Osteoblast (primary cell): Measurements from ENCODE around the gene SLC16A13. TPM values are rescaled to one million over a fixed set of nuclear protein-coding genes. Genes with fewer than 3 reads are reported as not detected.

Experiments used
- DNase-seq: peaks from one replicate; pipeline ENCODE4 v3.0.0; 2011; ENCODE audit warnings: low spot score, mixed read lengths; ENCODE audit not compliant: insufficient read length; ENCODE audit errors: missing footprints
- H2AFZ ChIP-seq: 2 replicates; pipeline ENCODE4 v1.6.0; 2011; ENCODE audit warnings: mild to moderate bottlenecking, low read length
- H3K27ac ChIP-seq: 2 replicates; pipeline ENCODE4 v1.5.1; 2011; ENCODE audit warnings: mild to moderate bottlenecking, low read depth, low read length, moderate library complexity
- H3K27me3 ChIP-seq: 2 replicates; pipeline ENCODE4 v1.6.0; 2012; ENCODE audit warnings: mild to moderate bottlenecking, control low read depth, inconsistent platforms, low read length, moderate library complexity; ENCODE audit not compliant: insufficient read depth
- H3K36me3 ChIP-seq: 2 replicates; pipeline ENCODE4 v1.5.1; 2011; ENCODE audit warnings: mild to moderate bottlenecking, low read length, control low read depth, moderate library complexity; ENCODE audit not compliant: insufficient read depth
- H3K4me1 ChIP-seq: 2 replicates; pipeline ENCODE4 v1.5.1; 2011; ENCODE audit warnings: mild to moderate bottlenecking, low read length, control low read depth, moderate library complexity; ENCODE audit not compliant: insufficient read depth
- H3K4me2 ChIP-seq: 2 replicates; pipeline ENCODE4 v1.6.0; 2011; ENCODE audit warnings: mild to moderate bottlenecking, low read length; ENCODE audit not compliant: insufficient read depth
- H3K4me3 ChIP-seq: fragments of 200-600 bp; sonication (generic); 3 replicates; pipeline ENCODE4 v1.5.1; 2012; ENCODE audit warnings: mild to moderate bottlenecking, low read length, inconsistent platforms; ENCODE audit not compliant: insufficient read depth
- H3K79me2 ChIP-seq: 2 replicates; pipeline ENCODE4 v1.6.0; 2012; ENCODE audit warnings: mild to moderate bottlenecking, low read length, control low read depth, inconsistent platforms; ENCODE audit not compliant: insufficient read depth
- H3K9me3 ChIP-seq: 2 replicates; pipeline ENCODE4 v1.5.1; 2011; ENCODE audit warnings: low read depth, low read length, control low read depth
- H4K20me1 ChIP-seq: 2 replicates; pipeline ENCODE4 v1.6.0; 2012; ENCODE audit warnings: mild to moderate bottlenecking, low read length, control low read depth; ENCODE audit not compliant: insufficient read depth
- total RNA-seq: library from RNA; depleted of rRNA; stranded (reverse); fragments of >200 nt; gene quantifications from 2 replicates; pipeline ENCODE4 v1.2.3, GENCODE V29; 2012
- TF ChIP-seq, protein P1 (sequence below): IDR thresholded peaks from 2 replicates; pipeline ENCODE4 v1.5.1; 2011; ENCODE audit warnings: mild to moderate bottlenecking, low read depth, low read length, moderate library complexity; ENCODE audit errors: extremely low read depth

The SLC16A13 gene
- total RNA-seq, 1 donor, result 1.4 TPM

- no peak overlapping the region for H3K4me2 ChIP-seq
- peaks cover 45% of the 10 kb centered on the region for H3K36me3 ChIP-seq
- H3K9me3 ChIP-seq, result no peaks in the 10 kb centered on the region
- no peak overlapping the region for H2AFZ ChIP-seq
- no peak overlapping the region for H3K27ac ChIP-seq
- H3K4me1 ChIP-seq, result no peaks in the 10 kb centered on the region
- no peaks in the 10 kb centered on the region for H3K27me3 ChIP-seq
- no peak for DNase-seq
- peaks cover 32% of the 10 kb centered on the region for H3K79me2 ChIP-seq
- H3K4me3 ChIP-seq, result no peak overlapping the region
- peaks cover 31% of the 10 kb centered on the region for H4K20me1 ChIP-seq
- TF ChIP-seq, protein P1, sequence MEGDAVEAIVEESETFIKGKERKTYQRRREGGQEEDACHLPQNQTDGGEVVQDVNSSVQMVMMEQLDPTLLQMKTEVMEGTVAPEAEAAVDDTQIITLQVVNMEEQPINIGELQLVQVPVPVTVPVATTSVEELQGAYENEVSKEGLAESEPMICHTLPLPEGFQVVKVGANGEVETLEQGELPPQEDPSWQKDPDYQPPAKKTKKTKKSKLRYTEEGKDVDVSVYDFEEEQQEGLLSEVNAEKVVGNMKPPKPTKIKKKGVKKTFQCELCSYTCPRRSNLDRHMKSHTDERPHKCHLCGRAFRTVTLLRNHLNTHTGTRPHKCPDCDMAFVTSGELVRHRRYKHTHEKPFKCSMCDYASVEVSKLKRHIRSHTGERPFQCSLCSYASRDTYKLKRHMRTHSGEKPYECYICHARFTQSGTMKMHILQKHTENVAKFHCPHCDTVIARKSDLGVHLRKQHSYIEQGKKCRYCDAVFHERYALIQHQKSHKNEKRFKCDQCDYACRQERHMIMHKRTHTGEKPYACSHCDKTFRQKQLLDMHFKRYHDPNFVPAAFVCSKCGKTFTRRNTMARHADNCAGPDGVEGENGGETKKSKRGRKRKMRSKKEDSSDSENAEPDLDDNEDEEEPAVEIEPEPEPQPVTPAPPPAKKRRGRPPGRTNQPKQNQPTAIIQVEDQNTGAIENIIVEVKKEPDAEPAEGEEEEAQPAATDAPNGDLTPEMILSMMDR, result no peak
Observed at GRCh38 chr17:7002288-7003047, 33.3 kb upstream of the SLC16A13 start.

GRCh38 chr17:7003745-7004144 lies 32.1 kb upstream of the SLC16A13 start:
- H3K27ac ChIP-seq, result no peak overlapping the region
- H4K20me1 ChIP-seq, result peaks cover 31% of the 10 kb centered on the region
- H3K4me2 ChIP-seq, result no peak overlapping the region
- TF ChIP-seq, protein P1, result no peak
- no peak for DNase-seq
- H3K9me3 ChIP-seq, result no peaks in the 10 kb centered on the region
- H3K4me3 ChIP-seq, result no peak overlapping the region
- no peaks in the 10 kb centered on the region for H3K27me3 ChIP-seq
- no peaks in the 10 kb centered on the region for H3K4me1 ChIP-seq
- no peak overlapping the region for H2AFZ ChIP-seq
- H3K79me2 ChIP-seq, result peaks cover 41% of the 10 kb centered on the region
- peaks cover 44% of the 10 kb centered on the region for H3K36me3 ChIP-seq

- no peak overlapping the region for H3K4me2 ChIP-seq
- no peaks in the 10 kb centered on the region for H3K9me3 ChIP-seq
- peaks cover 36% of the 10 kb centered on the region for H3K36me3 ChIP-seq
- H2AFZ ChIP-seq, result no peak overlapping the region
- peak; percentile 95 for DNase-seq
- TF ChIP-seq, protein P1, result peak; percentile 69
- no peaks in the 10 kb centered on the region for H3K4me1 ChIP-seq
- H3K79me2 ChIP-seq, result peaks cover 47% of the 10 kb centered on the region
- H3K27ac ChIP-seq, result no peak overlapping the region
- H3K4me3 ChIP-seq, result no peak overlapping the region
- no peaks in the 10 kb centered on the region for H3K27me3 ChIP-seq
- H4K20me1 ChIP-seq, result peaks cover 31% of the 10 kb centered on the region
Observed at GRCh38 chr17:7004398-7005253, 31.2 kb upstream of the SLC16A13 start.

DNA sequence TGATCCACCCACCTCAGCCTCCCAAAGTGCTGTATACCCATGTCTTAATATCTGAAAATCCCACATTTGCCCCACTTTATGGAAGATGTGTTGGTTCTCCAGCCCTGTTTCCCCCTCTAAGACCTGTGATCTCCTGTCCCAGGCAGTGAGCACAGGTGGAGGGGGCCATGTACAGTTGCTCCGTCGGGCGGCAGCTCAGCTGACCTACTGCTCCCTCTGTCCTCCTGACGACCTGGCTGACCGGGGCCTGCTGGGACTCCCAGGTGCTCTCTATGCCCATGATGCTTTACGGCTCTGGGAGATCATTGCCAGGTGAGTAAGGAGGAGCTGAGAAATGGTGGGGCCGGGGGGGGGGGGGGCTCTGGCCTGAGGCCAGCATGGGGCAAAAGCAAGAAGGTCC lies 30.1 kb upstream of the SLC16A13 start:
- DNase-seq, result no peak
- Histone ChIP-seq H3K27ac (no peak overlapping the region), H3K27me3 (no peaks in the 10 kb centered on the region), H2AFZ (no peak overlapping the region), H3K79me2 (peaks cover 58% of the 10 kb centered on the region), H3K4me2 (no peak overlapping the region), H3K4me3 (no peak overlapping the region), H3K36me3 (peaks cover 26% of the 10 kb centered on the region), H3K4me1 (peaks cover 6% of the 10 kb centered on the region), H3K9me3 (no peaks in the 10 kb centered on the region), H4K20me1 (peaks cover 38% of the 10 kb centered on the region)
- TF ChIP-seq, protein P1, result no peak
